ENCODE measurements around the gene NDOR1. TPM values are rescaled to one million over a fixed set of nuclear protein-coding genes. Genes with fewer than 3 reads are reported as not detected.
A peak's percentile ranks its signal among the peaks of the same experiment; 100 is the strongest.

NDOR1 gene
- total RNA-seq, 2 experiments from 2014 or later, result 37.6 to 38.8 TPM

GRCh38 chr9:137198051-137198901 is 7.2 kb upstream of the NDOR1 start:
- no peak overlapping the region for H3K27ac Mint-ChIP-seq
- H3K27me3 Mint-ChIP-seq, result no peaks in the 10 kb centered on the region
- H3K9me3 Mint-ChIP-seq, result no peaks in the 10 kb centered on the region
- no peaks in the 10 kb centered on the region for H3K36me3 Mint-ChIP-seq
- no peak overlapping the region for H3K4me3 Mint-ChIP-seq
- peaks cover 20% of the 10 kb centered on the region for H3K4me1 Mint-ChIP-seq
- DNase-seq, result no peak

- H3K9me3 Mint-ChIP-seq, result no peaks in the 10 kb centered on the region
Observed at GRCh38 chr9:137198902-137199283, 6.6 kb upstream of the NDOR1 start.

GRCh38 chr9:137199411-137200121 is 5.9 kb upstream of the NDOR1 start:
- H3K9me3 Mint-ChIP-seq, result no peaks in the 10 kb centered on the region
- no peaks in the 10 kb centered on the region for H3K36me3 Mint-ChIP-seq
- no peak for DNase-seq
- no peaks in the 10 kb centered on the region for H3K27me3 Mint-ChIP-seq
- H3K4me3 Mint-ChIP-seq, result peak overlapping the region; percentile 75
- H3K4me1 Mint-ChIP-seq, result peaks cover 29% of the 10 kb centered on the region
- H3K27ac Mint-ChIP-seq, result peak overlapping the region; percentile 25

More at GRCh38 chr9:137198902-137199283, 6.6 kb upstream of the NDOR1 start:
- Mint-ChIP-seq H3K4me3 (no peak overlapping the region), H3K36me3 (no peaks in the 10 kb centered on the region), H3K27me3 (no peaks in the 10 kb centered on the region), H3K27ac (no peak overlapping the region), H3K4me1 (peaks cover 22% of the 10 kb centered on the region)
- DNase-seq, result no peak

- H3K36me3 Mint-ChIP-seq, result no peaks in the 10 kb centered on the region
- H3K27ac Mint-ChIP-seq, result peak within 1 kb of the TSS; percentile 76
- H3K4me1 Mint-ChIP-seq, result peaks cover 32% of the 10 kb centered on the region
- DNase-seq, result peak; percentile 99
- no peaks in the 10 kb centered on the region for H3K27me3 Mint-ChIP-seq
- peak within 1 kb of the TSS; percentile 78 for H3K4me3 Mint-ChIP-seq
- H3K9me3 Mint-ChIP-seq, result no peaks in the 10 kb centered on the region
Observed at GRCh38 chr9:137200311-137201204, 4.9 kb upstream of the NDOR1 start, which contains the start of gene TPRN. TSS of gene TPRN (minus strand) at chr9:137200741. CDS start at chr9:137200711, 30 bp downstream.

- H3K27ac Mint-ChIP-seq, result peak overlapping the region; percentile 76
- H3K36me3 Mint-ChIP-seq, result peaks cover 5% of the 10 kb centered on the region
- peak overlapping the region; percentile 78 for H3K4me3 Mint-ChIP-seq
- no peaks in the 10 kb centered on the region for H3K27me3 Mint-ChIP-seq
- no peak for DNase-seq
- H3K4me1 Mint-ChIP-seq, result peaks cover 34% of the 10 kb centered on the region
- no peaks in the 10 kb centered on the region for H3K9me3 Mint-ChIP-seq
Observed at GRCh38 chr9:137201205-137201868, 4.2 kb upstream of the NDOR1 start.

- no peak for DNase-seq
- no peak overlapping the region for H3K27ac Mint-ChIP-seq
- H3K27me3 Mint-ChIP-seq, result no peaks in the 10 kb centered on the region
- no peak overlapping the region for H3K4me3 Mint-ChIP-seq
- H3K9me3 Mint-ChIP-seq, result no peaks in the 10 kb centered on the region
- peaks cover 43% of the 10 kb centered on the region for H3K4me1 Mint-ChIP-seq
- H3K36me3 Mint-ChIP-seq, result peaks cover 11% of the 10 kb centered on the region
Observed at GRCh38 chr9:137202966-137203365, 2.5 kb upstream of the NDOR1 start.

GRCh38 chr9:137204731-137205125 is 772 bp upstream of the NDOR1 start:
- Mint-ChIP-seq H3K27me3 (no peaks in the 10 kb centered on the region), H3K36me3 (peaks cover 18% of the 10 kb centered on the region), H3K4me3 (peak overlapping the region; percentile 95), H3K9me3 (no peaks in the 10 kb centered on the region), H3K4me1 (peaks cover 45% of the 10 kb centered on the region), H3K27ac (peak overlapping the region; percentile 93)
- DNase-seq, result no peak

- Mint-ChIP-seq H3K27me3 (no peaks in the 10 kb centered on the region), H3K4me3 (peak overlapping the region; percentile 95), H3K36me3 (peaks cover 27% of the 10 kb centered on the region), H3K27ac (peak overlapping the region; percentile 88), H3K9me3 (no peaks in the 10 kb centered on the region), H3K4me1 (peaks cover 42% of the 10 kb centered on the region)
- no peak for DNase-seq
Observed at GRCh38 chr9:137206602-137207001, 1.1 kb downstream of the NDOR1 start.

GRCh38 chr9:137211532-137211931 is 6.0 kb downstream of the NDOR1 start:
- H3K9me3 Mint-ChIP-seq, result no peaks in the 10 kb centered on the region
- peaks cover 24% of the 10 kb centered on the region for H3K36me3 Mint-ChIP-seq
- H3K4me3 Mint-ChIP-seq, result no peak overlapping the region
- no peaks in the 10 kb centered on the region for H3K27me3 Mint-ChIP-seq
- DNase-seq, result no peak
- H3K27ac Mint-ChIP-seq, result no peak overlapping the region
- H3K4me1 Mint-ChIP-seq, result peaks cover 14% of the 10 kb centered on the region

- Mint-ChIP-seq H3K4me3 (no peak overlapping the region), H3K9me3 (no peaks in the 10 kb centered on the region), H3K36me3 (peaks cover 20% of the 10 kb centered on the region), H3K4me1 (peaks cover 6% of the 10 kb centered on the region), H3K27ac (no peak overlapping the region), H3K27me3 (no peaks in the 10 kb centered on the region)
- no peak for DNase-seq
Observed at GRCh38 chr9:137212520-137212919, 7.0 kb downstream of the NDOR1 start.

GRCh38 chr9:137213160-137214060 is 7.9 kb downstream of the NDOR1 start:
- Mint-ChIP-seq H3K27me3 (no peaks in the 10 kb centered on the region), H3K9me3 (no peaks in the 10 kb centered on the region), H3K4me1 (peaks cover 5% of the 10 kb centered on the region), H3K27ac (no peak overlapping the region), H3K36me3 (peaks cover 18% of the 10 kb centered on the region), H3K4me3 (no peak overlapping the region)
- DNase-seq, result no peak

- no peak for DNase-seq
- no peak overlapping the region for H3K4me3 Mint-ChIP-seq
- H3K4me1 Mint-ChIP-seq, result peaks cover 2% of the 10 kb centered on the region
- H3K36me3 Mint-ChIP-seq, result peaks cover 12% of the 10 kb centered on the region
- H3K9me3 Mint-ChIP-seq, result no peaks in the 10 kb centered on the region
- no peak overlapping the region for H3K27ac Mint-ChIP-seq
- no peaks in the 10 kb centered on the region for H3K27me3 Mint-ChIP-seq
Observed at GRCh38 chr9:137214620-137215019, 9.1 kb downstream of the NDOR1 start.

GRCh38 chr9:137215196-137215986 is 9.9 kb downstream of the NDOR1 start:
- no peak overlapping the region for H3K27ac Mint-ChIP-seq
- H3K27me3 Mint-ChIP-seq, result no peaks in the 10 kb centered on the region
- peaks cover 2% of the 10 kb centered on the region for H3K4me1 Mint-ChIP-seq
- no peaks in the 10 kb centered on the region for H3K9me3 Mint-ChIP-seq
- DNase-seq, result no peak
- peaks cover 9% of the 10 kb centered on the region for H3K36me3 Mint-ChIP-seq
- no peak overlapping the region for H3K4me3 Mint-ChIP-seq
